ENCODE measurements around the gene ADRB1. TPM values are rescaled to one million over a fixed set of nuclear protein-coding genes. Genes with fewer than 3 reads are reported as not detected.

ADRB1 gene
- polyA plus RNA-seq, 2 donors, result 0.22 to 0.46 TPM

DNA sequence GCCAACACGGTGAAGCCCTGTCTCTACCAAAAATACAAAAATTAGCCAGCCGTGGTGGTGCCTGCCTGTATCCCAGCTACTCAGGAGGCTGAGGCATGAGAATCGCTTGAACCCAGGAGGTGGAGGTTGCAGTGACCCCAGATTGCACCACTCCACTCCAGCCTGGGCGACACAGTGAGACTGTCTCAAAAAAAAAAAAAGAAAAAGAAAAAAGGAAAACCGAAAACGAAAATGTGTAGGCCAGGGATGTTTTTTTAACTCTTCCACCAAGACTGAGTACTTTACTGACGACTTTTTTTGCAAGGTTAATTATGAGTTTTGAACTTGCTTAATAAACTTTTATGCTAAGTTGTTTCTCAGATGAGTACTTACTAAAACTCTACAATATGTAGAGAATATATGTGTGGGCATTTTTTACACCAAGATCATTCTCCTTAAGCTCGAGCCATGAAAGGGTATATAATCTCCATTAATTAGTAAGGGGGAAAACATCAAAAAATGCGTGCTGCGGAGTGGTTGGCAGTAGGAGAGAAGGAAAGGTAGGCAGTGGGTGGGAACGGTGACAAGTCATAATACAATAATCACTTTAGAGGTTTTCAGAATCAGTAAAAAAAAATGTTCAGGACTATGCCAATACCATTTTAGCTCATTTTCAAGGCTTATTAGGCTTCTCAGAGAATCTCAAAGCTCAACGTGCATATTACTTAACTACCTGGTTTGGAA, 8.6 kb upstream of the ADRB1 start:
- H3K4me3 ChIP-seq (ENCODE audit: low read depth in 1 of 2, low read length in 2 of 2), result no peak overlapping the region
- no peak overlapping the region for H3K27ac ChIP-seq (ENCODE audit: low read depth in 2 of 2, low read length in 1 of 2)
- WGBS, 2 donors, result 86 to 88% methylated on average over 12 of the region's 12 CpGs
- H3K27me3 ChIP-seq (ENCODE audit: control insufficient read depth in 1 of 2, insufficient read depth in 2 of 2, low read length in 2 of 2), result no peaks in the 10 kb centered on the region
- H3K4me1 ChIP-seq (ENCODE audit: control insufficient read depth in 2 of 2, insufficient read depth in 2 of 2, low read length in 1 of 2), result no peaks in the 10 kb centered on the region
- H3K9me3 ChIP-seq (ENCODE audit: control insufficient read depth in 2 of 2, insufficient read depth in 1 of 2, low read depth in 1 of 2, low read length in 1 of 2), result no peaks in the 10 kb centered on the region
- no peaks in the 10 kb centered on the region for H3K36me3 ChIP-seq (ENCODE audit: control insufficient read depth in 2 of 2, insufficient read depth in 2 of 2, low read length in 1 of 2)

DNA sequence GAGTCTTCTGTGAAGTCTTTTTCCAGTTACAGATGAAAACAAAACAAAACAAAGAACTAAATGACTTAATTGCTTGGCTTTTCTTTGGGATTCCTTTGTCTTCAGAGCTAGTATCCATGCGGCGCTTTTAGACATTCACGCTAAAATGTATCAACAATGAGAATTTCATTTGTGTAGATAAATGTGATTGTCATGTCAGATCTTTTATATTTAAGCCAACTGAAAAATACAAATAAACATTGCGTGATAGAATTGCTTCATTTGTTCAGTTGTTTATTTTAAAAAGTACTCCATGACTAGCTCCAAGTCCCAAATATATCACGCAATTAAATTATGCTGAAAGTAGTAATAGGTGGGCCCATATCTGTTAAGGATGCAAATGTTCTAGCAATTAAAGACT, 7.9 kb upstream of the ADRB1 start:
- H3K4me1 ChIP-seq (ENCODE audit: control insufficient read depth in 2 of 2, insufficient read depth in 2 of 2, low read length in 1 of 2), result no peaks in the 10 kb centered on the region

DNA sequence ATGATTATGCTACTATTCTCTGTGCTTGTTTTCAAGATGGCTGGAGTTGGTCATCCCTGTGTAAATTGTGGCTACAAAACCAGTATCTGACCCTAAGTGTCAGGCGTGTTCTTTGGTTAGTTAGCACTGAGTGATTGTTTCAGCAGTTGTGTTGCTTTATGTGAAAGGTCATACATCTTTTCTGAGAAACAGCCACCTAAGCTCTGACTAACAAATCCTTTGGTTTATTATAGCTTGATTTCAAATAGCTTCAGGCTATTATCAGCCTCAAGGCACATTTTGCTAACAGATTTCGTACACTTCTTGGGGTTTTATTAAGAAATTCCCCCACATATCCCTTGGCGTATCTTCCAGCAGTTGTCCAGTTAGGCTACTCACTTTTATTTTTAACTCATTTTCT, 4.8 kb upstream of the ADRB1 start:
- Histone ChIP-seq H3K4me1 (ENCODE audit: control insufficient read depth in 2 of 2, insufficient read depth in 2 of 2, low read length in 1 of 2) (peaks cover 3% of the 10 kb centered on the region in 2 donors), H3K27ac (ENCODE audit: low read depth in 2 of 2, low read length in 1 of 2) (no peak overlapping the region), H3K9me3 (ENCODE audit: control insufficient read depth in 2 of 2, insufficient read depth in 1 of 2, low read depth in 1 of 2, low read length in 1 of 2) (no peaks in the 10 kb centered on the region), H3K36me3 (ENCODE audit: control insufficient read depth in 2 of 2, insufficient read depth in 2 of 2, low read length in 1 of 2) (no peaks in the 10 kb centered on the region), H3K4me3 (ENCODE audit: low read depth in 1 of 2, low read length in 2 of 2) (no peak overlapping the region), H3K27me3 (ENCODE audit: control insufficient read depth in 1 of 2, insufficient read depth in 2 of 2, low read length in 2 of 2) (peaks cover 0 to 4% of the 10 kb centered on the region in 2 donors)
- 58 to 75% methylated on average over 3 of the region's 3 CpGs for WGBS, 2 donors

More for the DNA sequence above, 7.9 kb upstream of the ADRB1 start:
- Histone ChIP-seq H3K27me3 (ENCODE audit: control insufficient read depth in 1 of 2, insufficient read depth in 2 of 2, low read length in 2 of 2) (no peaks in the 10 kb centered on the region), H3K4me3 (ENCODE audit: low read depth in 1 of 2, low read length in 2 of 2) (no peak overlapping the region), H3K27ac (ENCODE audit: low read depth in 2 of 2, low read length in 1 of 2) (no peak overlapping the region), H3K9me3 (ENCODE audit: control insufficient read depth in 2 of 2, insufficient read depth in 1 of 2, low read depth in 1 of 2, low read length in 1 of 2) (no peaks in the 10 kb centered on the region), H3K36me3 (ENCODE audit: control insufficient read depth in 2 of 2, insufficient read depth in 2 of 2, low read length in 1 of 2) (no peaks in the 10 kb centered on the region)
- 80 to 81% methylated on average over 5 of the region's 5 CpGs for WGBS, 2 donors

DNA sequence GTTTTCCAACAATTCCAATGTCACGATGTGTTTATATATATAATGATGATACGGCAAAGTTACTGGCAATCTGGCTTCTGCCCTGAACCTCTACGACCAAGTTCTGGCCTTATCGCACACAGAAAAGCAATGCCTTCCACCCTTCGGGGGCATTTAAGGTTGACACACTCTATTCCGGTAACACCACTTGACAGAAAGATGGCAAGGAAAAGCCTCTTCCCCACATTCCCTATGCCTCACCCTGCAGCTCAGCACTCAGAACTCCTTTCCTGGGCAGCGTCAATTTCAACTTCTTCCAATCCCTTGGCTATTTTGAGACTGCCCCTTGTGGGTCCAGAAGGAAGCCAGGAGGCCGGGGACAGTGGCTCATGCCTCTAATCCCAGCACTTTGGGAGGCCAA, 2.5 kb upstream of the ADRB1 start:
- H3K9me3 ChIP-seq (ENCODE audit: control insufficient read depth in 2 of 2, insufficient read depth in 1 of 2, low read depth in 1 of 2, low read length in 1 of 2), result no peaks in the 10 kb centered on the region
- no peak overlapping the region for H3K27ac ChIP-seq (ENCODE audit: low read depth in 2 of 2, low read length in 1 of 2)
- peaks cover 3 to 12% of the 10 kb centered on the region in 2 donors for H3K4me1 ChIP-seq (ENCODE audit: control insufficient read depth in 2 of 2, insufficient read depth in 2 of 2, low read length in 1 of 2)
- WGBS, 2 donors, result 86 to 87% methylated on average over 8 of the region's 8 CpGs
- peaks cover 0 to 9% of the 10 kb centered on the region in 2 donors for H3K27me3 ChIP-seq (ENCODE audit: control insufficient read depth in 1 of 2, insufficient read depth in 2 of 2, low read length in 2 of 2)
- H3K4me3 ChIP-seq (ENCODE audit: low read depth in 1 of 2, low read length in 2 of 2), result no peak overlapping the region
- no peaks in the 10 kb centered on the region for H3K36me3 ChIP-seq (ENCODE audit: control insufficient read depth in 2 of 2, insufficient read depth in 2 of 2, low read length in 1 of 2)

DNA sequence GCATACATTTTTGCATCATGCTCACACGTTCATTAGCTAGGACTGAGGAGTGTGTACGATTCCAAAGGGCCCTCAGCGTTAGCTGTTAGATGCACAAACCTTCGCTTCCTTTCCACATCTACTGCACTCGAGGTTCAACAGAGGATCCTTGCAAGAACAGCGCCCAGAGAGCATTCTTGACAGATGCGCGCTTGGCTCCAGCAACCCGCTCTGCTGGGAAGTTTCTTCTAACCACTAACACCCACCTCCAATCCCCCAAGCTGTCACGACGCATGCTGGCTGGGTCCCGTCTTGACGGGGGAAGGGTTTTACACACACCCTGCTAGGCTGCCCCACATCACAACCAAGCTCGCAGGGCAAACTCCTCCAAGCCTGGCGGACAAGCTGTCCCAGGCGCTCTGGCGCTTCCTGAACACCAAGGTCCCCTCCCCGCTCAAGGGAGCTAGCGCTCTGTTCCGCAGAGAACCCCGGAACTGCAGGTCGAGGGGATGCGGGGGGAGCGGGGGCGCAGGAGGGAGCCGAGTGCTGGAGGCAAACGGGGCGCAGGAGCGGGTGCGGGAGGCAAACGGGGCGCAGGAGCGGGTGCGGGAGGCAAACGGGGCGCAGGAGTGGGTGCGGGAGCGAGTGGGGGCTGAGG, 653 bp upstream of the ADRB1 start:
- Histone ChIP-seq H3K27me3 (ENCODE audit: control insufficient read depth in 1 of 2, insufficient read depth in 2 of 2, low read length in 2 of 2) (peaks cover 0 to 9% of the 10 kb centered on the region in 2 donors), H3K4me3 (ENCODE audit: low read depth in 1 of 2, low read length in 2 of 2) (peak overlapping the region; percentile 37 to 46), H3K4me1 (ENCODE audit: control insufficient read depth in 2 of 2, insufficient read depth in 2 of 2, low read length in 1 of 2) (peaks cover 3 to 12% of the 10 kb centered on the region in 2 donors), H3K27ac (ENCODE audit: low read depth in 2 of 2, low read length in 1 of 2) (peak overlapping the region; percentile 76 to 83), H3K9me3 (ENCODE audit: control insufficient read depth in 2 of 2, insufficient read depth in 1 of 2, low read depth in 1 of 2, low read length in 1 of 2) (no peaks in the 10 kb centered on the region), H3K36me3 (ENCODE audit: control insufficient read depth in 2 of 2, insufficient read depth in 2 of 2, low read length in 1 of 2) (no peaks in the 10 kb centered on the region)
- 1% methylated on average over 38 of the region's 38 CpGs for WGBS, 2 donors

DNA sequence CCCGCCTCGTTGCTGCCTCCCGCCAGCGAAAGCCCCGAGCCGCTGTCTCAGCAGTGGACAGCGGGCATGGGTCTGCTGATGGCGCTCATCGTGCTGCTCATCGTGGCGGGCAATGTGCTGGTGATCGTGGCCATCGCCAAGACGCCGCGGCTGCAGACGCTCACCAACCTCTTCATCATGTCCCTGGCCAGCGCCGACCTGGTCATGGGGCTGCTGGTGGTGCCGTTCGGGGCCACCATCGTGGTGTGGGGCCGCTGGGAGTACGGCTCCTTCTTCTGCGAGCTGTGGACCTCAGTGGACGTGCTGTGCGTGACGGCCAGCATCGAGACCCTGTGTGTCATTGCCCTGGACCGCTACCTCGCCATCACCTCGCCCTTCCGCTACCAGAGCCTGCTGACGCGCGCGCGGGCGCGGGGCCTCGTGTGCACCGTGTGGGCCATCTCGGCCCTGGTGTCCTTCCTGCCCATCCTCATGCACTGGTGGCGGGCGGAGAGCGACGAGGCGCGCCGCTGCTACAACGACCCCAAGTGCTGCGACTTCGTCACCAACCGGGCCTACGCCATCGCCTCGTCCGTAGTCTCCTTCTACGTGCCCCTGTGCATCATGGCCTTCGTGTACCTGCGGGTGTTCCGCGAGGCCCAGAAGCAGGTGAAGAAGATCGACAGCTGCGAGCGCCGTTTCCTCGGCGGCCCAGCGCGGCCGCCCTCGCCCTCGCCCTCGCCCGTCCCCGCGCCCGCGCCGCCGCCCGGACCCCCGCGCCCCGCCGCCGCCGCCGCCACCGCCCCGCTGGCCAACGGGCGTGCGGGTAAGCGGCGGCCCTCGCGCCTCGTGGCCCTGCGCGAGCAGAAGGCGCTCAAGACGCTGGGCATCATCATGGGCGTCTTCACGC, 825 bp downstream of the ADRB1 start:
- H3K27me3 ChIP-seq (ENCODE audit: control insufficient read depth in 1 of 2, insufficient read depth in 2 of 2, low read length in 2 of 2), result peaks cover 0 to 9% of the 10 kb centered on the region in 2 donors
- H3K36me3 ChIP-seq (ENCODE audit: control insufficient read depth in 2 of 2, insufficient read depth in 2 of 2, low read length in 1 of 2), result no peaks in the 10 kb centered on the region
- peak overlapping the region; percentile 11 to 69 for H3K27ac ChIP-seq (ENCODE audit: low read depth in 2 of 2, low read length in 1 of 2)
- WGBS, 2 donors, result 16 to 20% methylated on average over 78 to 106 of the region's 106 CpGs
- H3K4me1 ChIP-seq (ENCODE audit: control insufficient read depth in 2 of 2, insufficient read depth in 2 of 2, low read length in 1 of 2), result peaks cover 3 to 12% of the 10 kb centered on the region in 2 donors
- H3K9me3 ChIP-seq (ENCODE audit: control insufficient read depth in 2 of 2, insufficient read depth in 1 of 2, low read depth in 1 of 2, low read length in 1 of 2), result no peaks in the 10 kb centered on the region
- peak overlapping the region; percentile 37 to 46 for H3K4me3 ChIP-seq (ENCODE audit: low read depth in 1 of 2, low read length in 2 of 2)

DNA sequence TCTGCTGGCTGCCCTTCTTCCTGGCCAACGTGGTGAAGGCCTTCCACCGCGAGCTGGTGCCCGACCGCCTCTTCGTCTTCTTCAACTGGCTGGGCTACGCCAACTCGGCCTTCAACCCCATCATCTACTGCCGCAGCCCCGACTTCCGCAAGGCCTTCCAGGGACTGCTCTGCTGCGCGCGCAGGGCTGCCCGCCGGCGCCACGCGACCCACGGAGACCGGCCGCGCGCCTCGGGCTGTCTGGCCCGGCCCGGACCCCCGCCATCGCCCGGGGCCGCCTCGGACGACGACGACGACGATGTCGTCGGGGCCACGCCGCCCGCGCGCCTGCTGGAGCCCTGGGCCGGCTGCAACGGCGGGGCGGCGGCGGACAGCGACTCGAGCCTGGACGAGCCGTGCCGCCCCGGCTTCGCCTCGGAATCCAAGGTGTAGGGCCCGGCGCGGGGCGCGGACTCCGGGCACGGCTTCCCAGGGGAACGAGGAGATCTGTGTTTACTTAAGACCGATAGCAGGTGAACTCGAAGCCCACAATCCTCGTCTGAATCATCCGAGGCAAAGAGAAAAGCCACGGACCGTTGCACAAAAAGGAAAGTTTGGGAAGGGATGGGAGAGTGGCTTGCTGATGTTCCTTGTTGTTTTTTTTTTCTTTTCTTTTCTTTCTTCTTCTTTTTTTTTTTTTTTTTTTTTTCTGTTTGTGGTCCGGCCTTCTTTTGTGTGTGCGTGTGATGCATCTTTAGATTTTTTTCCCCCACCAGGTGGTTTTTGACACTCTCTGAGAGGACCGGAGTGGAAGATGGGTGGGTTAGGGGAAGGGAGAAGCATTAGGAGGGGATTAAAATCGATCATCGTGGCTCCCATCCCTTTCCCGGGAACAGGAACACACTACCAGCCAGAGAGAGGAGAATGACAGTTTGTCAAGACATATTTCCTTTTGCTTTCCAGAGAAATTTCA, 1.7 kb downstream of the ADRB1 start:
- H3K36me3 ChIP-seq (ENCODE audit: control insufficient read depth in 2 of 2, insufficient read depth in 2 of 2, low read length in 1 of 2), result no peaks in the 10 kb centered on the region
- H3K9me3 ChIP-seq (ENCODE audit: control insufficient read depth in 2 of 2, insufficient read depth in 1 of 2, low read depth in 1 of 2, low read length in 1 of 2), result no peaks in the 10 kb centered on the region
- peaks cover 0 to 9% of the 10 kb centered on the region in 2 donors for H3K27me3 ChIP-seq (ENCODE audit: control insufficient read depth in 1 of 2, insufficient read depth in 2 of 2, low read length in 2 of 2)
- WGBS, 2 donors, result 3 to 4% methylated on average over 72 to 78 of the region's 78 CpGs
- peaks cover 3 to 12% of the 10 kb centered on the region in 2 donors for H3K4me1 ChIP-seq (ENCODE audit: control insufficient read depth in 2 of 2, insufficient read depth in 2 of 2, low read length in 1 of 2)
- H3K27ac ChIP-seq (ENCODE audit: low read depth in 2 of 2, low read length in 1 of 2), result peak overlapping the region; percentile 11 to 69
- peak overlapping the region; percentile 30 to 46 for H3K4me3 ChIP-seq (ENCODE audit: low read depth in 1 of 2, low read length in 2 of 2)

DNA sequence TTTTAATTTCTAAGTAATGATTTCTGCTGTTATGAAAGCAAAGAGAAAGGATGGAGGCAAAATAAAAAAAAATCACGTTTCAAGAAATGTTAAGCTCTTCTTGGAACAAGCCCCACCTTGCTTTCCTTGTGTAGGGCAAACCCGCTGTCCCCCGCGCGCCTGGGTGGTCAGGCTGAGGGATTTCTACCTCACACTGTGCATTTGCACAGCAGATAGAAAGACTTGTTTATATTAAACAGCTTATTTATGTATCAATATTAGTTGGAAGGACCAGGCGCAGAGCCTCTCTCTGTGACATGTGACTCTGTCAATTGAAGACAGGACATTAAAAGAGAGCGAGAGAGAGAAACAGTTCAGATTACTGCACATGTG, 2.4 kb downstream of the ADRB1 start:
- Histone ChIP-seq H3K27ac (ENCODE audit: low read depth in 2 of 2, low read length in 1 of 2) (no peak overlapping the region), H3K4me3 (ENCODE audit: low read depth in 1 of 2, low read length in 2 of 2) (peak overlapping the region in 1 of 2 donors; percentile 46), H3K4me1 (ENCODE audit: control insufficient read depth in 2 of 2, insufficient read depth in 2 of 2, low read length in 1 of 2) (peaks cover 3 to 12% of the 10 kb centered on the region in 2 donors), H3K9me3 (ENCODE audit: control insufficient read depth in 2 of 2, insufficient read depth in 1 of 2, low read depth in 1 of 2, low read length in 1 of 2) (no peaks in the 10 kb centered on the region), H3K36me3 (ENCODE audit: control insufficient read depth in 2 of 2, insufficient read depth in 2 of 2, low read length in 1 of 2) (no peaks in the 10 kb centered on the region), H3K27me3 (ENCODE audit: control insufficient read depth in 1 of 2, insufficient read depth in 2 of 2, low read length in 2 of 2) (peaks cover 0 to 9% of the 10 kb centered on the region in 2 donors)
- 60 to 72% methylated on average over 7 of the region's 7 CpGs for WGBS, 2 donors
